ENCODE measurements around the gene GLOD5.
A peak's percentile ranks its signal among the peaks of the same experiment; 100 is the strongest.

GLOD5 gene

GRCh38 chrX:48719958-48720357, 41.6 kb upstream of the GLOD5 start:
- H3K4me3 ChIP-seq (ENCODE audit: low read length): no peak overlapping the region
- TF ChIP-seq CTCF (conservative IDR thresholded peaks at IDR 0.05; ENCODE audit: low read length): no peak
- DNase-seq (ENCODE audit: low read depth): no peak

- no peak for TF ChIP-seq CTCF (conservative IDR thresholded peaks at IDR 0.05; ENCODE audit: low read length)
- no peak for DNase-seq (ENCODE audit: low read depth)
- no peak overlapping the region for H3K4me3 ChIP-seq (ENCODE audit: low read length)
Observed at GRCh38 chrX:48720577-48721250, 40.8 kb upstream of the GLOD5 start.

DNA sequence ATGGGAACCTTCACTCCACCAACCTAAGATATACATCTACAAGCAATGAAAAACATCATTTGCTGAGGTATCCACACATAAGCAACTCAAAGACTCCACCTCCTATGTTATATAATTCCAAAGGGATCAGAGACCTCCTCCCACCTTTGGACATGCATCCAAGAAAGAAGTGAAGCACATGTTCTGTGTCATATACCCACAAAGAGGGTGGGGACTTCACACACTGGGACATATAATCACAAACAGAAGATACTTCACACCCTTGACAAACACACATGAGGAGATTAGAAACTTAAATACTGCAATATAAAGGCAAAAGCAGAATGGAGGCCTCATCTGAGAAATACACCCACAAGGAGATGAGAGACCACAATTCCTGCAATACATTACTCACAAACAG, 39.6 kb upstream of the GLOD5 start:
- DNase-seq (ENCODE audit: low read depth): no peak
- H3K4me3 ChIP-seq (ENCODE audit: low read length): no peak overlapping the region
- TF ChIP-seq CTCF (conservative IDR thresholded peaks at IDR 0.05; ENCODE audit: low read length): no peak

GRCh38 chrX:48726596-48726995, 35.0 kb upstream of the GLOD5 start:
- no peak for DNase-seq (ENCODE audit: low read depth)
- H3K4me3 ChIP-seq (ENCODE audit: low read length): no peak overlapping the region
- TF ChIP-seq CTCF (conservative IDR thresholded peaks at IDR 0.05; ENCODE audit: low read length): no peak

DNA sequence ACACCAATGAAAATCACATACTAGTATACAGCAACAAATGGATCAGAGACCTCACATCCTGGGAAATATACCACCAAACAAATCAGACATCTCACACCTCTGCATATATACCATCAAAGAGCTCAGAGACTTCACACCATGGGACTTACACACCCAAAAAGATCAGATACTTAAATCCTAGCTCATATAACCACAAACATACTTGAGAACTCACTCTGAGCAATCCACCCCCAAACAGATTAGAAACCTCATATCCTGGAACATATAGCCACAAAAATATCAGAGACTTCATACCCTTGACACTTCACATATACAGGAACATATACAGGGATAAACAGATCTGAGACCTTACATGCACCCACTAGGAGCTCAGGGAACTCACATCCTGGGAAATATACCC, 32.9 kb upstream of the GLOD5 start:
- DNase-seq (ENCODE audit: low read depth): no peak
- TF ChIP-seq CTCF (conservative IDR thresholded peaks at IDR 0.05; ENCODE audit: low read length): no peak
- no peak overlapping the region for H3K4me3 ChIP-seq (ENCODE audit: low read length)

DNA sequence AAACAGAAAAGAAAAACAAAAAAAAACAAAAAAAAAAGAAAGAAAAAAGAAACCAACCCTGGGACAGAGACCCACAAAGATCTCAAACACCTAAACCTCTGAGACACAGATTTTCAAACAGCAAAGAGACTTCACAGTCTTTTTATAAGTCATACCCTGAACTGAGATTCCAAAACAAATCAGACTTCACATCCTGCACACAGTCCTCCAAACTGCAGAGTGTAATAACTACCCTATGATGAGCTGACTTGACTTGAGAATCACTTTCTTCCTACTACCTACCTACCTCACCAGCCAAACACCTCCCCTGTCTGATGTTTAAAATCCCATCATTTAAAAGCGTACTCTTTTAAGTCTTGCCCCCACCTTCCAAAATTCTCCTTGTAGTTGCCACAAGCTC, 25.2 kb upstream of the GLOD5 start:
- DNase-seq (ENCODE audit: low read depth): no peak
- peak overlapping the region; percentile 50; the same call in 1 of the 2 replicates for H3K4me3 ChIP-seq (ENCODE audit: low read length)
- no peak for TF ChIP-seq CTCF (conservative IDR thresholded peaks at IDR 0.05; ENCODE audit: low read length)

DNA sequence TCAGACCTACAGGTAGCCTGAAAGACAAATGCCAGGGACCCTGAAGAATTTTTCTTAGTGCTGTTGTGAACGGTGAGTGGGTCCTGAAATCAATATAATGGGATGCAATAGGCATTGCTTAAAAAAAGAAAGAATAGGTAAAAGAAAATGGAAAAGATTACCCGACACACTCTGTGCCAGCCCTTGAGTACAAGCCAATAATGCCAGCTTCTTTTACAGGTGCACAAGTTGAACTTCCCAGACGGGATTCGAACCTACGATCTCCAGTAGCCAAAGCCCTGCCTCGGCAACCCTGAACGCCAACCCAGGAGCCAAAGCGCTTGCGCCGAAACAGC, 24.7 kb upstream of the GLOD5 start:
- peak overlapping the region; percentile 50 for H3K4me3 ChIP-seq (ENCODE audit: low read length)
- DNase-seq (ENCODE audit: low read depth): no peak
- TF ChIP-seq CTCF (conservative IDR thresholded peaks at IDR 0.05; ENCODE audit: low read length): no peak
